Naive thymus-derived CD4-positive, alpha-beta T cell (primary cell): ENCODE data around the gene INAVA. TPM values are rescaled to one million over a fixed set of nuclear protein-coding genes. Genes with fewer than 3 reads are reported as not detected.
"Not testable (repeated sequence)": the region's sequence is repeated elsewhere in the genome, so short reads cannot be mapped to it uniquely, and the experiment has no call there.

Experiments used
- ATAC-seq: fragments of 150-1000 bp; cut with Tn5 transposase; 2 replicates; pipeline ENCODE4 v1.10.0; 2021; ENCODE audit warnings: mild to moderate bottlenecking, moderate library complexity
- CTCF ChIA-PET: fragments of 350-600 bp; sonication (Branson Sonifier 250); formaldehyde crosslinking; loops from one replicate; lab custom pipeline; 2021; ENCODE audit warnings: antibody characterized with exemption; lab: Charles Lee
- POLR2A ChIA-PET: fragments of 350-600 bp; sonication (Branson Sonifier 250); formaldehyde crosslinking; loops from one replicate; lab custom pipeline; 2021; ENCODE audit warnings: antibody characterized with exemption, inconsistent platforms; lab: Charles Lee
- DNase-seq, 9 donors: peaks; one replicate each; pipeline versions ENCODE4 v3.0.0 to v3.0.0-alpha.2; 2020 to 2022; ENCODE audit warnings: mixed read lengths in 1 of 9
- H3K27ac ChIP-seq: one replicate; pipeline ENCODE4 v1.7.0; 2013; ENCODE audit warnings: mild to moderate bottlenecking, low read depth, low read length, moderate library complexity
- H3K27me3 ChIP-seq, 2 donors: one replicate each; pipeline ENCODE4 v1.7.0; 2013; ENCODE audit warnings: low read length in 2 of 2, mild to moderate bottlenecking in 2 of 2, moderate library complexity in 2 of 2; ENCODE audit not compliant: control insufficient read depth in 2 of 2, insufficient read depth in 2 of 2
- H3K36me3 ChIP-seq, 3 experiments: 1 replicate in 2 of 3; 2 replicates in 1 of 3; pipeline ENCODE4 v1.7.0; 2013; ENCODE audit warnings: low read length in 3 of 3, mild to moderate bottlenecking in 3 of 3, moderate library complexity in 1 of 3; ENCODE audit not compliant: insufficient read depth in 3 of 3, control insufficient read depth in 2 of 3
- H3K4me1 ChIP-seq, 2 donors: one replicate each; pipeline ENCODE4 v1.7.0; 2013; ENCODE audit warnings: low read length in 2 of 2, mild to moderate bottlenecking in 2 of 2, moderate library complexity in 1 of 2; ENCODE audit not compliant: control insufficient read depth in 2 of 2, insufficient read depth in 2 of 2
- H3K4me3 ChIP-seq: 2 replicates; pipeline ENCODE4 v1.7.0; 2013; ENCODE audit warnings: mild to moderate bottlenecking, low read length
- H3K9me3 ChIP-seq, 3 experiments: 1 replicate in 2 of 3; 2 replicates in 1 of 3; pipeline ENCODE4 v1.7.0; 2013; ENCODE audit warnings: low read length in 3 of 3; ENCODE audit not compliant: control insufficient read depth in 2 of 3
- H3K27ac Mint-ChIP-seq, 9 donors: one replicate each; pipeline ENCODE4 v1.8.0; 2020 to 2022; ENCODE audit warnings: mixed read lengths in 9 of 9, mild to moderate bottlenecking in 8 of 9, moderate library complexity in 5 of 9, inconsistent platforms in 2 of 9
- H3K27me3 Mint-ChIP-seq, 5 donors: one replicate each; pipeline ENCODE4 v1.8.0; 2021 to 2022; ENCODE audit warnings: mixed read lengths in 5 of 5, mild to moderate bottlenecking in 1 of 5
- H3K36me3 Mint-ChIP-seq, 5 donors: one replicate each; pipeline ENCODE4 v1.8.0; 2020 to 2022; ENCODE audit warnings: mixed read lengths in 5 of 5, mild to moderate bottlenecking in 3 of 5, inconsistent platforms in 1 of 5
- H3K4me1 Mint-ChIP-seq, 7 donors: one replicate each; pipeline ENCODE4 v1.8.0; 2020 to 2022; ENCODE audit warnings: mixed read lengths in 7 of 7, mild to moderate bottlenecking in 3 of 7, inconsistent platforms in 1 of 7
- H3K4me3 Mint-ChIP-seq, 10 donors: one replicate each; pipeline ENCODE4 v1.8.0; 2020 to 2022; ENCODE audit warnings: mild to moderate bottlenecking in 10 of 10, mixed read lengths in 10 of 10, moderate library complexity in 6 of 10, inconsistent platforms in 2 of 10
- H3K9me3 Mint-ChIP-seq, 11 donors: one replicate each; pipeline ENCODE4 v1.8.0; 2020 to 2022; ENCODE audit warnings: mixed read lengths in 11 of 11, mild to moderate bottlenecking in 4 of 11, inconsistent platforms in 1 of 11, moderate library complexity in 1 of 11
- intact Hi-C, 2 donors: fragments of 100-400 bp; cut with micrococcal nuclease; formaldehyde crosslinking; loops; one replicate each; pipeline ENCODE4 v1.15.1; 2023
- polyA plus RNA-seq, 2 donors: library from polyadenylated mRNA; unstranded; fragments of 300-500 nt; fragmentation: Illumina TruSeq; gene quantifications; one replicate each; pipeline ENCODE4 v1.2.3, GENCODE V29; 2021
- total RNA-seq, 6 experiments: library from RNA in 5 of 6; stranded (reverse) in 5 of 6; gene quantifications; 1 replicate in 5 of 6; 2 replicates in 1 of 6; pipeline ENCODE4 v1.2.3 and lab custom pipeline; 2021 to 2026

The INAVA gene
- total and polyA plus RNA-seq, 7 experiments from 2014 or later: 0.51 TPM; not detected in 6

DNA sequence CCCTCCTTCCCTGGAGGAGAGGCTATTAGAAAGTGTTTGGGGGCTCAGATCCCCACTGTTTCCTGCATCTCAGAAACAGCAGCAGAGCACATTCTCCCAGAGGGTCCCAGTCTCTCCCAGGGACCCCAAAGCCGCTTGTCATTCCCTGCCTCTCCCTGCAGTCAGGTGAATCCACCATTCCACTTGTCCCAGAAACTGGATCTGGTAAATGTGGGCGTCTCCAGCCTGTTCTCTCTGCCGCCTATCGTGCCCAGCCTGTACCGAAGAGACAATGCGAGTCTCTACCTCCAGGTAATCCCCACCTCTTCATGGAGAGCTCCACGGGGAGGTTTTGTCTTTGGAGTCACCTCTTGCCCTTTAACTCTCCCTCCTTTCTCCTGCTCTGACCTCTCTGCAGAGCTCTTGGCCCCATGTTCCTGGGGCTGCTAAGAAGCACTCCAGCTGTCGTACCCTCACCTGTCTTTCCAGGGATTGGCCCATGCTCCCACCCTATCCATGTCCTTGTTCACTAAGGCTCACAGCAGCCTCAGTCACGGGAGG lies 26.9 kb downstream of the INAVA start:
- DNase-seq: no peak
- intact Hi-C loops: no loop called here

DNA sequence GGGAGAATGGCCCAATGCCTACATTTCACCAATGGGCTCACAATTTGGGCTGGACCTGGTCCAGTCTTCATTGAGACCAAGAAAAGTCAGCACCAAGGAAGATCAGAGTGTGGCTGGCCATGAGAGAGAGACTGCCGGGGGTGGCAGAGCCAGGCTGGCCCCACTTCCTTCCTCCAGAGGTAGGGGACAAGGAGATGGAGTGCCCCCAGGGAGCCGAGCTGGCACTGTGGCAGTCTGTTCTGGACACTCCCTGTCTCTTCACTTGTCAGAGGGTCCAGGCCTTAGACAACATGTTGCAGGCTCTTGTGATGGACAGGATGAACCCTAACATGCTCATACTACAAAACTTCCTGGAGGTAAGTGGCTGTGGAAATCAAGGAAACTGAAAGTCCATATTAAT lies 27.7 kb downstream of the INAVA start:
- peaks cover 0 to 31% (median 0%) of the 10 kb centered on the region in 5 donors for H3K27me3 Mint-ChIP-seq
- CTCF ChIA-PET: no interaction called here
- Histone ChIP-seq H3K9me3 (no peaks in the 10 kb centered on the region), H3K4me3 (no peak overlapping the region), H3K27me3 (no peaks in the 10 kb centered on the region), H3K27ac (no peak overlapping the region), H3K36me3 (no peaks in the 10 kb centered on the region), H3K4me1 (no peaks in the 10 kb centered on the region)
- no peak overlapping the region for H3K27ac Mint-ChIP-seq
- H3K9me3 Mint-ChIP-seq: no peaks in the 10 kb centered on the region
- peaks cover 0 to 4% (median 2%) of the 10 kb centered on the region in 7 donors for H3K4me1 Mint-ChIP-seq
- no peak overlapping the region for H3K4me3 Mint-ChIP-seq
- no peak for ATAC-seq
- no peaks in the 10 kb centered on the region for H3K36me3 Mint-ChIP-seq
- intact Hi-C loops: no loop called here
- POLR2A ChIA-PET: no interaction called here
- no peak for DNase-seq

More for the DNA sequence above, 26.9 kb downstream of the INAVA start:
- Histone ChIP-seq H3K4me1 (no peaks in the 10 kb centered on the region), H3K4me3 (no peak overlapping the region), H3K9me3 (no peaks in the 10 kb centered on the region), H3K36me3 (no peaks in the 10 kb centered on the region), H3K27me3 (no peaks in the 10 kb centered on the region), H3K27ac (no peak overlapping the region)
- CTCF ChIA-PET: no interaction called here
- no peak overlapping the region for H3K4me3 Mint-ChIP-seq
- no peak overlapping the region for H3K27ac Mint-ChIP-seq
- no peak for ATAC-seq
- no peaks in the 10 kb centered on the region for H3K9me3 Mint-ChIP-seq
- H3K27me3 Mint-ChIP-seq: peaks cover 0 to 27% (median 0%) of the 10 kb centered on the region in 5 donors
- no peaks in the 10 kb centered on the region for H3K36me3 Mint-ChIP-seq
- POLR2A ChIA-PET: no interaction called here
- H3K4me1 Mint-ChIP-seq: peaks cover 0 to 4% (median 2%) of the 10 kb centered on the region in 7 donors

DNA sequence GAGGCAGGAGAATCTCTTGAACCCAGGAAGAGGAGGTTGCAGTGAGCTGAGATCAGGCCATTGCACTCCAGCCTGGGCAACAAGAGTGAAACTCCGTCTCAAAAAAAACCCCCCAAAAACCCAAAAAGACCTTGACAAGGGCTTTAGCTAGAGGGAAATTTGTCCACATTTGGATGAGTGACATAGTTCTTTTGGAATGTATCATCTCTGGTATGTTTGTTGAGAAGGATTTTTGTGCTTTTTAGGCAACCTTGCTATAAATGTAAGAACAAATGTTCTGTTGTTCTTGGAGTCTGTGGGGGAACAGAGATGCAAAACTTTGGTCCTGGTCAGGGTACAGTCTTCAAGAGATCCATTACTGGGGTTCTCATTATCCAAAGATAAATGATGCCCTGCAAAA lies 28.9 kb downstream of the INAVA start:
- Histone ChIP-seq H3K36me3 (no peaks in the 10 kb centered on the region), H3K4me1 (no peaks in the 10 kb centered on the region), H3K27me3 (no peaks in the 10 kb centered on the region), H3K4me3 (no peak overlapping the region), H3K9me3 (no peaks in the 10 kb centered on the region), H3K27ac (no peak overlapping the region)
- ATAC-seq (no peak), DNase-seq (no peak)
- CTCF ChIA-PET: no interaction called here
- Mint-ChIP-seq H3K27ac (no peak overlapping the region), H3K9me3 (no peaks in the 10 kb centered on the region), H3K4me3 (no peak overlapping the region), H3K4me1 (peaks cover 0 to 4% (median 2%) of the 10 kb centered on the region in 7 donors), H3K27me3 (peaks cover 0 to 34% (median 0%) of the 10 kb centered on the region in 5 donors), H3K36me3 (no peaks in the 10 kb centered on the region)
- POLR2A ChIA-PET: no interaction called here
- intact Hi-C loops: no loop called here

DNA sequence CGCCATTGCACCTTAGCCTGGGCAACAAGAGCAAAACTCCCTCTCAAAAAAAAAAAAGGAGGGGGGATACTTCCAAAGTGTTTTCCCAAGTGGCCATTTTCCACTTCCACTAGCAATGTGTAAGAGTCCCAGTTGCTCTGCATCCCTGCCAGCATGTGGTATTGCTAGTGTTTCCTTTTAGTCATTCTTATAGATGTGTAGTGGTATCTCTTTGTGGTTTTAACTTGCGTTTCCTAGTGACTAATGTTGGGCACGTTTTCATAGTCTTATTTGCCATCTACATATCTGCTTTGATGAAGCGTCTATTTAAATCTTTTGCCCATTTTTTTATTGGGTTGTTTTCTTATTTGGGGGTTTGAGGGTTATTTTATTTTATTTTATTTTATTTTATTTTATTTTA lies 31.1 kb downstream of the INAVA start:
- H3K27me3 Mint-ChIP-seq: peaks cover 0 to 35% (median 0%) of the 10 kb centered on the region in 5 donors
- H3K27ac ChIP-seq: no peak overlapping the region
- no peak for ATAC-seq

DNA sequence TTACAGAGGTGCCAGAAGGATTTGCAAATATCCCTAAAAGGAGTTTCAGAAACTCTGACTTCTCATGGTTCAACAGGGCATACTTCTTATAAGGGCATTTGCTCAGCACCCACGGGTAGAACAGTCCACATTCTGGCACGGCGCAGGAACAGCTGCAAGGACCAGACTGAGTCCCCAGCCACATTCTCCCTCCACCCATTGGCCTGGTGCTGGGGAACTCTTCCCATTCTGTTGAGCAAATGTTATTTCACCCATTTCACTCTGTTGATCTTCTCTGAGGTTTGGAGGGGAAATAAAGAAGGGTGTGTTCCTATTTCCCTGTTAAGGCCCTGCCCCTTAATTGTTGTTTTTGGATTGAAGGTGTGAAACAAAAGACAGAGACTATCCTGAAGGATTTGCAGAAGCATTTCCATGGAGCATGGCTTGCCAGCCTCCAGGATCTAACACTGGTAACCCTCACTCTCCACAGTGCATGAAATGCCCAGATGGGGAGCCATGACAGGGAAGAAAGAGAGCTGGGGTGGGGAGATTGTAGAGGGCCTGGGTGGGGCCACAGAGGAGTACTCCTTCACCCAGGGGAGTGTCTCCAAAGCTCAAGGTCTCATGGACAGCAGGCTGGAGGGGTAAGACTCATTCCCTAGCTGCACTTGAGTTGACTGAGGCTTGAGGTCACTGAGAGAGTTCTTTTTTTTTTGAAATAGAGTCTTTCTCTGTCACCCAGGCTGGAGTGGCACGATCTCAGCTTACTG lies 35.0 kb downstream of the INAVA start:
- CTCF ChIA-PET: no interaction called here
- Histone ChIP-seq H3K4me3 (no peak overlapping the region), H3K4me1 (no peaks in the 10 kb centered on the region), H3K27me3 (no peaks in the 10 kb centered on the region), H3K9me3 (no peaks in the 10 kb centered on the region), H3K27ac (no peak overlapping the region), H3K36me3 (no peaks in the 10 kb centered on the region)
- intact Hi-C loops: no loop called here
- Mint-ChIP-seq H3K36me3 (no peaks in the 10 kb centered on the region), H3K4me1 (peaks cover 0 to 4% (median 0%) of the 10 kb centered on the region in 7 donors), H3K27me3 (peaks cover 0 to 33% (median 0%) of the 10 kb centered on the region in 5 donors), H3K9me3 (peaks cover 0 to 8% (median 0%) of the 10 kb centered on the region in 11 donors), H3K4me3 (no peak overlapping the region), H3K27ac (no peak overlapping the region)
- ATAC-seq (no peak), DNase-seq (no peak)
- POLR2A ChIA-PET: no interaction called here

More for the DNA sequence above, 31.1 kb downstream of the INAVA start:
- H3K36me3 Mint-ChIP-seq: no peaks in the 10 kb centered on the region
- no peak for DNase-seq
- peaks cover 0 to 4% (median 2%) of the 10 kb centered on the region in 7 donors for H3K4me1 Mint-ChIP-seq
- no peak overlapping the region for H3K4me3 Mint-ChIP-seq
- CTCF ChIA-PET: no interaction called here
- H3K36me3 ChIP-seq: no peaks in the 10 kb centered on the region
- no peaks in the 10 kb centered on the region for H3K4me1 ChIP-seq
- H3K9me3 Mint-ChIP-seq: peaks cover 0 to under 1% (median 0%) of the 10 kb centered on the region in 11 donors
- H3K4me3 ChIP-seq: no peak overlapping the region
- H3K27ac Mint-ChIP-seq: no peak overlapping the region
- no peaks in the 10 kb centered on the region for H3K27me3 ChIP-seq
- H3K9me3 ChIP-seq: no peaks in the 10 kb centered on the region
- intact Hi-C loops: no loop called here
- POLR2A ChIA-PET: interaction anchor here (0.7 kb wide), 1 partner anchor 250 kb away, joined by 3 read pairs; no protein-coding TSS in a partner anchor

DNA sequence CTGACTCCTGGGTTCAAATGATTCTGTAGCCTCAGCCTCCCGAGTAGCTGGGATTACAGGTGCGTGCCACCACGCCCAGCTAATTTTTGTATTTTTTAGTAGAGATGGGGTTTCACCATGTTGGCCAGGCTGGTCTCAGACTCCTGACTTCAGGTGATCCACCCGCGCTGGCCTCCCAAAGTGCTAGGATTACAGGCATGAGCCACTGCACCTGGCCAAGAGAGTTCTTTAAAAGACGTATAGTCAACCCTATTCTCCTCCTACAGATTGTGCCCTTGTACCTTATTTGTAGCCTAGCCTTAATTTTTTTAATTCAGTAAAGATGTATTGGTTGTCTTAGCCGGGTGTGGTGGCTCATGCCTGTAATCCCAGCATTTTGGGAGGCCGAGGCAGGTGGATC lies 35.6 kb downstream of the INAVA start:
- H3K27ac ChIP-seq, H3K4me3 Mint-ChIP-seq, POLR2A ChIA-PET, H3K36me3 Mint-ChIP-seq, intact Hi-C loops, H3K9me3 ChIP-seq, H3K27ac Mint-ChIP-seq, DNase-seq, H3K9me3 Mint-ChIP-seq, ATAC-seq, H3K4me1 ChIP-seq, H3K4me3 ChIP-seq, H3K27me3 ChIP-seq, CTCF ChIA-PET, H3K4me1 Mint-ChIP-seq, H3K36me3 ChIP-seq: not testable (repeated sequence)
- H3K27me3 Mint-ChIP-seq: peaks cover 0 to 31% (median 0%) of the 10 kb centered on the region in 5 donors
